T-helper 1 cell treated with Interleukin-12 subunit alpha and Interleukin-12 subunit beta and Interleukin-4 antibody, amounts not matched to agents 30 ng/mL and 1 ng/mL, for 36 hours (primary cell): Measurements from ENCODE around the gene PDGFD. TPM values are rescaled to one million over a fixed set of nuclear protein-coding genes. Genes with fewer than 3 reads are reported as not detected.

Source experiments
- intact Hi-C: fragments of 100-400 bp; cut with micrococcal nuclease; formaldehyde crosslinking; loops from one replicate; pipeline ENCODE4 v1.15.1; 2024
- total RNA-seq: library from RNA; stranded (reverse); gene quantifications from 2 replicates; pipeline ENCODE4 v1.2.3, GENCODE V29; 2022

PDGFD gene
- total RNA-seq, 1 donor from 2014 or later, result not detected

- intact Hi-C loops, result no loop called here
These were observed 200.3 kb downstream of the PDGFD start for GRCh38 chr11:103963648-103964047.

DNA sequence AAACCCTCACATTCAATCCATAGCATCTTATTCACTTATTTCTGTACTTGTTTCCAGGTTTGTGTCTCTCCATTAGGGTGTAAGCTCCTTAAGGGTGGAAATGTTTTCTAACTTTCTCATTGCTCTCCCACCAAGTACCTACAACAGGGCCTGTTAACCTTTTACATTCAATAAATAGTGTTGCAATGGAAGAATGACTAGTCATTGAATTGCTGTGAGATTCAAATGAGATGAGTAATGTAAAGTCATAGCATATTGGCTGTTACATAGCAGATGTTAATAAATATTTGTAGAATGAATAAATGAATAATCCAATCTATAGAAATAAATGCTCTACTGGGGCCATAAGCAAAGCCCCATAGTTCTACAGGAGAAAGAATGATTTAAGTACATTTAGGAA lies 202.9 kb downstream of the PDGFD start:
- intact Hi-C loops, result no loop called here

DNA sequence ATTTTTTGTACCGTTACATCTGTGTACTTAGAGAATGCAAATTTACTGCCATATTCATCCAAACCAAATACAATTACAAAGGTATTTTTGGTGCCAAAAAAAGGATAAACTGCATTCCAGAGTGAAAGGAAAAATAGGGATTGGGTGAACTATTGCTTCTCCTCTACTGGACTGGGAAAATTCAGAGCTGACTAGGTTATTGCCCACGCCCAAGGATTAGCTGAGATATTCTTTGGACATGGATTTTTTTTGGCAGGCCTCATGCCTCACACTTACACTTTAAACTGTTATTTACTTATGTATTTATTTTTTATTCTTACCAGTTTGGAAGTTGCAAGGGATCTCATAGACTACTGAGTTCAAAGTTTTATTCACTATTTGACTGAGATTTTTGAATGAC lies 203.8 kb downstream of the PDGFD start:
- intact Hi-C loops, result no loop called here

DNA sequence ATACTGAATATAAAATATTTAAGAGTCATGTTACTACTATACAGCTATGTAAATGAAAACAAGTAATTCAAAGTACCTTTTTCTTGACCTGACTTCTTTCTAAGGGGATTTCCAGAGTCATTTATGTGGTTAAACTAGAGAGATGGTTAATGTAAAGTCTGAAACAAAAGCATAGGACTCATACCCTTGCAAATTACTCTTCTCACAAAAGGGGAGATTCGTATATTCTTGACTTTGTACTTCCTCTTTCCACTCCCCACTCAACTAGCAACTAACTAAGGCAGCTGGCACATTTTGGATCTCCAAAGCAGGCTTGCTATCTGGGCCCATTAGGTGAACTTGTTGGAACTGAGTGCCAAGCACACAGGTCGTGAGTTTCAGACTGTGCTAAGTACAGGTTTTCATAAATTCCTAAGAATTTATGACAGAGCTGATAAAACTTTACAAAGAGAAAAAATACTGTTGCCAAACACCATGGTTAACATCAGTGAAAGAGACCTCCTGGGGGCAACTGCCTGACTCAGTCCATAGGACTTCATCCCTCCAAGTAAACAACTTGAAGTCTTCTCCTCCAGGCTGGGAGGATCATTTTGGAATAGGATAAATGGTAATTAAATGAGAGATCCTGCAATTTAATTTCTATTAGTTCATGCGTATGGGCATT lies 204.5 kb downstream of the PDGFD start:
- intact Hi-C loops, result no loop called here

DNA sequence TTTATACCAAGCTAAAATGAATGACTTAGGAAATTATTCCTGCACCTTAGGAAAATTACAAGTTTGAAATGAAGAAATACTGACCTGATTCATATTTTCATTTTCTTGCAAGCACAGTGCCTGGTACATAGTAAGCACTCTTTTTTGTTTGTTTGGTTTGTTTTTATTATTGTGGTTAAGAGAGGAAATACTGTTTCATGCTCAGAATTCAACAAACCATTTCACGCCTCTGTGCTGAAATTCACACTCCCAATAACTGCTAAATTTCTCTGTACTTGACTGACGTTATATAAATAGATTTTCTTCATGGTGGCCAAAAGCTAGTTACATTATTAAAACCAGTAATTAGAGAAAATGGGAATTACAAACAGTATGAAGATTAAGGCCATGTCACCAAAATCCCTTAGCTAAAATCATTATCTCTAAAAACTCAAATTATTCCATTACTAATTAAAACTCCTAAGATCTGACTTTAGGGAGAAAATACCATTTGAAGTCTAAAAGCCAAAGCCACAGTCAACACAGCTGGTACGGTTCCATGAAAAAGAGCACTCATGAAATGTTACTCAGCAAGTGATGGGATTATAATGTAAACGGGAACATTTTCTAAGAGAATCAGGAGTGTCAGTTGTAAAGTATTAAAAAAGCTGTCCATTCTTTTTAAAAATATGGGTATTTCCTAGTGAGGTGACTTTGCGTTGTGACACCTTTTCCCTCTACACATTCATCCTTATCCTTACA lies 205.3 kb downstream of the PDGFD start:
- intact Hi-C loops, result no loop called here

DNA sequence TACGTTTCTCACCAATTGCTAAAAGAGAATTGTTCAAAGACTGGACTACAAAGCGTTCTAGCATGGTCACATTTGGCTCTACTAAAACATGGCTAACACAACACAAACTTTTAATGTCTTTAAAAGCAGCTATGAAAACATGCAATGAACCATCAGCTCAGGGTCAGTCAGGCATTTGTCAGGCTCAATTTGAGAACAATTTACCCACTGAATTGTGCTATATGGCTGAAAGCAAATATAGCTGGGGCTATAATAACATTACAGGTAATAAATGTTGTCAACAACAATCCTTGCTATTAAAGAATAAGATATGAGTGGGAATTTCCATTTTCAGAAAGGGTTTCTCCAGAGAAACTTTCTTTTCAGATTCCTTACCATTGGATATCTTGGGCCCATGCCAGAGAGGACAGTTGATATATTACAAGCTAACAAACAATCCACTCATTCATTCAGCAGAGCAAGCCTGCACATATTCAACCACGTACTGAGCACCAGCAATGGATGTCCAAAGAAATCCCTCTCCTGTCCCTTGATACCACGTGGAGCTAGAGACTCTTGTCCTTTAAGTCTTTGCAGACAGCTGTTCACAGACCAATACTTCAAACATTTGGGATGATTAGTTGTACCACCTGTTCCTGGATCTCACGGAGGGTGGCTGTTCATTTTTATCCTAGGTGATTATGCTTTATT lies 210.0 kb downstream of the PDGFD start:
- intact Hi-C loops, result no loop called here

GRCh38 chr11:103949781-103950180 lies 214.2 kb downstream of the PDGFD start:
- intact Hi-C loops, result no loop called here

DNA sequence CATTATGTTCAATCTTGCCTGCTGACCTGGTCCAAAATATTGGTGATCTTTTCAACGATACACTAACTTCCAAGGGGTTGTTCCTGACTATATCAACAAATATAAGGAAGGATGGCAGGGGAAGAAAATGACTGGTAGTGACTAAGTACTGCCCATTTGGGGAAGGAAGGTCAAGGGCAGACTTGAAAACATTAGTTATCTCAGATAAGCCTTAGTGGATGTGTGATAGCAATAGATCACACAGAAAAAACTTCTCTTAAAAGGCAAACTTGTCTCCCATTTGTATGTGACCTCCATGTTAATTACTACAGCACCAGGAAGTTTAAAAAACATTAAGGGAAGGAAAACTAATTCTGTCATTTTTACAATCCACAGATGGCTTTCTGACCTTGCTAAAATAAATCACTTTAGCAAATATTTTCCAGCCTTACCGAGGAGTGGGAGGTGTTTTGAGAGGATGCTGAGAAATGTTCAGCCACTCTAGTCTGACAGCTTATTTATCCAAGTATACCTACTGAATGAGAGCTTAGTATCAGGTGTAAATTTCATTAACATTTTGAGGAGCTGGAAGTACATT lies 215.7 kb downstream of the PDGFD start:
- intact Hi-C loops, result no loop called here

DNA sequence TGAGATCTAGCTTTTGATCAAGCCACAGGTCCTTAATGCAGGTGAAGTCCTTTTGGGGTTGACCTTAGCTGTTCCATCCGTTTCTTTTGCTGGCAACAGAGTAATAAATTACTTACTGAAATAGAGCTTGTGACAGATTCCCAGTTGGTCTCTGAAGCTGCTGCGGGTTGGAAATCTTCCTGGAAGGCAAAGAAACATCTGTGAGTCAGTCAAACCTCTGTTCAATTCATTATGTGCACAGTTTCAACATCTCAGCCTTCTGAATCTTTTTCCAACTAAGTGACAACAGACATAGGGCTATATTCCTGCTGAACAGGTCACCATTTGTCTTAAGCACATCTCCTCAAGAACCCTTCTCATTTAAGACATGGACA lies 216.4 kb downstream of the PDGFD start:
- intact Hi-C loops, result no loop called here

GRCh38 chr11:103946793-103947545 lies 217.0 kb downstream of the PDGFD start:
- intact Hi-C loops, result no loop called here

GRCh38 chr11:103944251-103944940 lies 219.6 kb downstream of the PDGFD start:
- intact Hi-C loops, result no loop called here

DNA sequence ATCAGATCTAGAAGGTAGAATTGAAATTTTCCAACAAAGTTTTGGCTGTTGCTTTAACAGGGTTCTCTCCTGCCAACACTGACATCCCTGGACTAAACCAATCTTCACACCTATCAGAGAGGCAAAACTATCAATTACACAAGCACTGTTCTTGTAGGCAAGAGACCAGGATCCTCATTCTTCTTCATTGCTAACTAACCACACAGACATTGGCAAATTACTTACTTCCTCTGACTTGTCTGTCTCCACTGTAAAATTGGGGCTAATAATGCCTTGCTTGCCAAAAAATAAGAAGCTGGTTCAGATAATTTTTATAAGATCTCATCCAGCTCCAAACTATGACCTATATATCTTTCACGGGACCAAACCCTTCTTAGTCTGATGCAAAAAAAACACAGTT lies 221.3 kb downstream of the PDGFD start:
- intact Hi-C loops, result no loop called here

DNA sequence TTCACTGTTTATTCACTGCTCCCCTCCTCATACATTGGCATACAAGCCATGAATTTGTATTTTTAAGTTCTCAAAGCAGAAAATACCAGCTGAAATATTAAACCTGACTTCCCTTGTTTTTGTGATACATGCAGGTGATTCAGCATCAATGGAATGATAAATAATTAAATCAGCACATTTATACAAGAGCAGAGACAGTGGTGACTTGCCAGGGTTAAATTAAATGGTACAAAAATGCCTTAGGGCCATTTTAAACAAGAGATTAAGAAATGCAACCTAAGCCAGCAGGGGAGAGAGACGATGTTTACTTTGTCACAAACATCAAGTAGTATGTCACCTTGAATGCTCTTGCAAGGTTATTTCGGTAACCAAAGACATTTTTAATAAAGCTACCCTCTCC lies 223.4 kb downstream of the PDGFD start:
- intact Hi-C loops, result no loop called here

- intact Hi-C loops, result no loop called here
These were observed 224.3 kb downstream of the PDGFD start for GRCh38 chr11:103939694-103940093.

DNA sequence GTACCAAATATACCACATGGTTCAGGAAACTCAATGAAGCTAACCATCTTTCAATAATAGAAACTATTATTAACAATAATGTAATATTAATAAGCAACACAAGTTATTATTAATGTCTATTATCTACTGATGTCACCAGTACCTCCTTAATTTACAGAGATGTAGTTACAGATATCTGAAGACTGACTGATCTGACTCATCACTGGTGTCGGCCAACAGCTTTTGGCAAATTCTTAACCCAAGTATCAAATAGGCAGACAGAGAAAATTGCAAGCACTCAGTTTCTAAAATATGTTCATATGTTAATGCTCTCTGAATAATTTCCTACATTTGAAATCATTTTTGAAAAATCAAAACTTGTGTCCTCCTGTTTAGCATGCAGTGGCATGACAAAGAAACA lies 227.9 kb downstream of the PDGFD start:
- intact Hi-C loops, result no loop called here

GRCh38 chr11:103935219-103935618 lies 228.7 kb downstream of the PDGFD start:
- intact Hi-C loops, result no loop called here

- intact Hi-C loops, result loop anchor here (5.0 kb wide), 1 partner anchor 223 kb away; no protein-coding TSS in a partner anchor
These were observed 234.6 kb downstream of the PDGFD start for GRCh38 chr11:103929170-103929903.

DNA sequence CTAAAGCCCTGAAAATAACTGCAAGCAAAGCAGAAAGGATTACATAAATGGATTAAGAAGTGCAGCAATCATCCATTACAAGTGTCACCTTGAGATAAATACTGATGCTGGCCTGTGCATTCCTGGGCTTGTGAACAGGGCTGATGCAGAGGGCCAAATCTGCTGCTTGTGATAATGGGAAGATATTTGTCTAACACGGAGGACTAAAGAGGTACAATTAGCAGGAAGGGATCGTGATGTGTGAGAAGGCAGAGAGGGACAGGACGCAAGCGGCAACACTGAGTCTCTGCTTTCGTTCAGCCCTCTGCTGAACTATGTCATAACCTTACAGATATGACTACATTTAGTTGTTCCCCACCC lies 235.2 kb downstream of the PDGFD start:
- intact Hi-C loops, result loop anchor here (5.0 kb wide), 1 partner anchor 224 kb away; no protein-coding TSS in a partner anchor

DNA sequence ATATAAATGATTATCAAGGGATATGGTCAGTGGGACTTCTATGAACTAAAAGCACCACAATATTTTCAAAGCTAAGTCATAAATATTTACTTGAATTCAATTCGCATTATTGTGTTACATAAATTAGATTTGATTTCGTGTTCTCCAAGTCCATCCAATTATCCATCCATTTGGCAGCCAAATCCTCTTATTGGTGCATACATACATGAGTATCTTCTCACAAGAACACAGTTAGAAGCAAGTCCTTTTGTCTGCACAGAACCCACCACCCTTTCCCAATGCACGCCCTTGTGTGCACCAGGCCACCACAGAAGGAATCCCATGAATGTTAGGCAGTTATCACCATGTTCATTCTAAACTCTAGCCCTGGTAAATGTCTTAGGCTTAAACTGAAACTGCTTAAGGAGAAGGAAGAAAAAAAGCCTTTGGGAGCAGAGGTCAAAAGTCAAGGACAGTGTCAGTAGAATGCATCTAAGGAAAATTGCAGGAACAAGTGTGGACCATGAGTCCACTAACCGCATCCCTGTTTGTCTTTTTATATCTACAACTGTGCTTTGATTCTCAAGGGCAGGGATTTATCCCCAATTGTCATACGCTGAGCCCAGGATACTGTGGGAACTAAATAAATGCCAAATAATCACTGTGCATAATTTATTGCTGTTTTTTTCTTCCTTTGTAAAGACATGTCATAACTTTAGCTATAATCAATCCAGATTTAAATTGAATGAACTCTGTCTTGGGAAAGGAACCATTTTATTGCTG lies 235.7 kb downstream of the PDGFD start:
- intact Hi-C loops, result loop anchor here (5.0 kb wide), 1 partner anchor 224 kb away; no protein-coding TSS in a partner anchor
